ENCODE data around the gene OOSP2.

DNA sequence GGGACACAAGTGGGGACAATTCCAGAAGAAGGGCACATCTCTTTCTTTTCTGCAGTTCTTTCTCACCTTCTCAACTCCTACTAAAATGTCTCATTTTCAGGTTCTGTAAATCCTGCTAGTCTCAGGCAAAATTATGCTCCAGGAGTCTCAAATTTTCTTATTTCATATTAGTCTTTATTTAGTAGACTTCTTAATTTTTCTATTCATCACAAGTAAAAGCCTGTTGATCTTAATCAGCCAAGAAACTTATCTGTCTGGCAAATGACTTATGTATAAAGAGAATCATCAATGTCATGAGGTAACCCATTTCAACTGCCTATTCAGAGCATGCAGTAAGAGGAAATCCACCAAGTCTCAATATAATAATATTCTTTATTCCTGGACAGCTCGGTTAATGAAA lies 48.2 kb downstream of the OOSP2 start, which contains the start of gene MS4A2:
- no peak for TF ChIP-seq EZH2 (IDR thresholded peaks at IDR 0.05; ENCODE audit: borderline replicate concordance, low read length)
- TF ChIP-seq, protein P1, sequence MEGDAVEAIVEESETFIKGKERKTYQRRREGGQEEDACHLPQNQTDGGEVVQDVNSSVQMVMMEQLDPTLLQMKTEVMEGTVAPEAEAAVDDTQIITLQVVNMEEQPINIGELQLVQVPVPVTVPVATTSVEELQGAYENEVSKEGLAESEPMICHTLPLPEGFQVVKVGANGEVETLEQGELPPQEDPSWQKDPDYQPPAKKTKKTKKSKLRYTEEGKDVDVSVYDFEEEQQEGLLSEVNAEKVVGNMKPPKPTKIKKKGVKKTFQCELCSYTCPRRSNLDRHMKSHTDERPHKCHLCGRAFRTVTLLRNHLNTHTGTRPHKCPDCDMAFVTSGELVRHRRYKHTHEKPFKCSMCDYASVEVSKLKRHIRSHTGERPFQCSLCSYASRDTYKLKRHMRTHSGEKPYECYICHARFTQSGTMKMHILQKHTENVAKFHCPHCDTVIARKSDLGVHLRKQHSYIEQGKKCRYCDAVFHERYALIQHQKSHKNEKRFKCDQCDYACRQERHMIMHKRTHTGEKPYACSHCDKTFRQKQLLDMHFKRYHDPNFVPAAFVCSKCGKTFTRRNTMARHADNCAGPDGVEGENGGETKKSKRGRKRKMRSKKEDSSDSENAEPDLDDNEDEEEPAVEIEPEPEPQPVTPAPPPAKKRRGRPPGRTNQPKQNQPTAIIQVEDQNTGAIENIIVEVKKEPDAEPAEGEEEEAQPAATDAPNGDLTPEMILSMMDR (IDR thresholded peaks at IDR 0.05; ENCODE audit: low read length) = no peak

All from OCI-LY1 (cell line).